ENCODE measurements around the gene MAPK8. TPM values are rescaled to one million over a fixed set of nuclear protein-coding genes. Genes with fewer than 3 reads are reported as not detected.
A peak's percentile ranks its signal among the peaks of the same experiment; 100 is the strongest.

Gene MAPK8
- total and polyA plus RNA-seq, 9 of the 15 experiments (the other 6 are each of a cell fraction or from before 2014, with no cell fraction given) = 6.4 to 159 (median 71.0) TPM

DNA sequence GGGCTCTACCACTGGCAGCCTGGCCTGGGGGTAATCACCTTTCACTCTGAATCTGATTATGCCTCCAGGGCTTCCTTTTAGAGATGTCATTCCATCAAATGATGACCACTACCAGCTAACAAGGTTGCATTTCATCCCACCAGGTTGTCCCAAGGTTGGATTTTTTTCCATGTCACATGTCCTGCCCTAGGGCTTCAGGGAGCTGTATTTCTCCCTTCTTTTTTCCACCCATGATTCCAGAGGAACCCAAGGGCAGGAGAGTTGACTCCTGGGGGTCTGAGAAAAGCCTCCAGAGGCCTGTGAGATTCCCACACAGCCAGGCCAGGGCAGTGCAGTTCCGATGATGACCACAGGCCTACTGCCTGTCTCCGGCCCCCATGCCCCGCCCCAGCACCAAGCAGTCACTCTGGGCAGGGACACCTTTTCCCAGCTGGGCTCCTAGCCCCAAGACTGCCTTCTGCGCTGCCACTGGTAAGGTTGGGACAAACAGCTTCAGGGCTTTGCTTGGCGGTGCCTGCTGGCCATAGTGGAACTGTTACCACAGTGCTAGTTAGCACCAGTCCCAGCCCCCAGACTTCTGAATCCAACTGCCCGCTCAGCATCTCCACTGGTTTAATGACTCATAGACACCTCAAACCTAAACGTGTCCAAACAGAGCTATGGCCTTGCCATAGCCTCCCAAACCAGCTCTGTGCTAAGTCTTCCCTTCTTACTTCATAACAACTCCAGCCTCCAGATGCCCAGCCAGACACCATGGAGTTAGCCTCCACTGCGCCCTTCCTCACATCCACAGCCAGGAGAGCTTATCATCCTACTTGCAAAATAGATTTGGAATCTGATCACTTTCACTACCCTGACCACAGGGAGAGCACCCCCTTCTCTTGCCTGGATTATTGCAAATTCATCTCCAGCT, 164.7 kb downstream of the MAPK8 start (continued):
- TF ChIP-seq CLOCK (CRISPR knock-in tag; IDR thresholded peaks at IDR 0.05; ENCODE audit: borderline replicate concordance) = no peak
- 0 out of 2 replicates have a peak, but pooled peaks have one; percentile 10 for TF ChIP-seq SMARCA4 (IDR thresholded peaks at IDR 0.05)
- peak in 1 of 2 experiments; percentile 33; a peak in 1 of 4 replicates for TF ChIP-seq HDAC1 (IDR thresholded peaks at IDR 0.05)
- 0 out of 2 replicates have a peak, but pooled peaks have one; percentile 57 for TF ChIP-seq ERF (CRISPR knock-in tag; IDR thresholded peaks at IDR 0.05)
- peak; percentile 17; the same call in 1 of the 2 replicates for TF ChIP-seq PTTG1 (tag; IDR thresholded peaks at IDR 0.05; ENCODE audit: low read depth)
- TF ChIP-seq PREB (CRISPR knock-in tag; IDR thresholded peaks at IDR 0.05) = no peak
- peak; percentile 49; the same call in 1 of the 2 replicates for TF ChIP-seq NFRKB (IDR thresholded peaks at IDR 0.05; ENCODE audit: low read depth)
- TF ChIP-seq ZBTB5 (IDR thresholded peaks at IDR 0.05) = peak; percentile 54; the same call in 1 of the 2 replicates
- no peak for TF ChIP-seq SUPT5H (IDR thresholded peaks at IDR 0.05)
- TF ChIP-seq, protein P1, sequence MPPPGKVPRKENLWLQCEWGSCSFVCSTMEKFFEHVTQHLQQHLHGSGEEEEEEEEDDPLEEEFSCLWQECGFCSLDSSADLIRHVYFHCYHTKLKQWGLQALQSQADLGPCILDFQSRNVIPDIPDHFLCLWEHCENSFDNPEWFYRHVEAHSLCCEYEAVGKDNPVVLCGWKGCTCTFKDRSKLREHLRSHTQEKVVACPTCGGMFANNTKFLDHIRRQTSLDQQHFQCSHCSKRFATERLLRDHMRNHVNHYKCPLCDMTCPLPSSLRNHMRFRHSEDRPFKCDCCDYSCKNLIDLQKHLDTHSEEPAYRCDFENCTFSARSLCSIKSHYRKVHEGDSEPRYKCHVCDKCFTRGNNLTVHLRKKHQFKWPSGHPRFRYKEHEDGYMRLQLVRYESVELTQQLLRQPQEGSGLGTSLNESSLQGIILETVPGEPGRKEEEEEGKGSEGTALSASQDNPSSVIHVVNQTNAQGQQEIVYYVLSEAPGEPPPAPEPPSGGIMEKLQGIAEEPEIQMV (tag; conservative IDR thresholded peaks at IDR 0.05; ENCODE audit: low read depth) = peak; percentile 43; the same call in 1 of the 2 replicates
- TF ChIP-seq, protein P2, sequence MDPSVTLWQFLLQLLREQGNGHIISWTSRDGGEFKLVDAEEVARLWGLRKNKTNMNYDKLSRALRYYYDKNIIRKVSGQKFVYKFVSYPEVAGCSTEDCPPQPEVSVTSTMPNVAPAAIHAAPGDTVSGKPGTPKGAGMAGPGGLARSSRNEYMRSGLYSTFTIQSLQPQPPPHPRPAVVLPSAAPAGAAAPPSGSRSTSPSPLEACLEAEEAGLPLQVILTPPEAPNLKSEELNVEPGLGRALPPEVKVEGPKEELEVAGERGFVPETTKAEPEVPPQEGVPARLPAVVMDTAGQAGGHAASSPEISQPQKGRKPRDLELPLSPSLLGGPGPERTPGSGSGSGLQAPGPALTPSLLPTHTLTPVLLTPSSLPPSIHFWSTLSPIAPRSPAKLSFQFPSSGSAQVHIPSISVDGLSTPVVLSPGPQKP (CRISPR knock-in tag; IDR thresholded peaks at IDR 0.05) = no peak
- no peak for TF ChIP-seq PBX2 (CRISPR knock-in tag; IDR thresholded peaks at IDR 0.05; ENCODE audit: low read depth)
- peak; percentile 30; the same call in 1 of the 2 replicates for TF ChIP-seq PBX2 (tag; conservative IDR thresholded peaks at IDR 0.05; ENCODE audit: low read depth)
- no peak for TF ChIP-seq POLR3G (IDR thresholded peaks at IDR 0.05; ENCODE audit: extremely low read depth, insufficient read length, insufficient replicate concordance)

Measured in K562 (cell line).